GM08714 (cell line): ENCODE results near the gene KYAT1.

Experiments used
- H3K4me3 ChIP-seq: fragments of 200-500 bp; sonication (Bioruptor generic); 2 replicates; pipeline ENCODE4 v1.5.1; 2014; ENCODE audit warnings: mild to moderate bottlenecking, low read length, inconsistent platforms
- ZNF274 ChIP-seq: IDR thresholded peaks from 2 replicates; pipeline ENCODE4 v1.6.1; 2012; ENCODE audit warnings: mild to moderate bottlenecking, low read depth, low read length

The KYAT1 gene

GRCh38 chr9:128828267-128828666, 53.5 kb downstream of the KYAT1 start:
- H3K4me3 ChIP-seq: peak overlapping the region; percentile 82; the same call in 1 of the 2 replicates

GRCh38 chr9:128825923-128826700, 55.6 kb downstream of the KYAT1 start:
- no peak overlapping the region for H3K4me3 ChIP-seq
- no peak for TF ChIP-seq ZNF274

More at GRCh38 chr9:128828267-128828666, 53.5 kb downstream of the KYAT1 start:
- no peak for TF ChIP-seq ZNF274

- TF ChIP-seq ZNF274: no peak
- H3K4me3 ChIP-seq: no peak overlapping the region
Observed at GRCh38 chr9:128824911-128825310, 56.8 kb downstream of the KYAT1 start.

- TF ChIP-seq ZNF274: no peak
- H3K4me3 ChIP-seq: no peak overlapping the region
Observed at GRCh38 chr9:128823903-128824406, 57.8 kb downstream of the KYAT1 start.

- no peak overlapping the region for H3K4me3 ChIP-seq
- no peak for TF ChIP-seq ZNF274
Observed at GRCh38 chr9:128823362-128823902, 58.3 kb downstream of the KYAT1 start.

GRCh38 chr9:128822407-128823042, 59.2 kb downstream of the KYAT1 start:
- TF ChIP-seq ZNF274: no peak
- H3K4me3 ChIP-seq: no peak overlapping the region

GRCh38 chr9:128821584-128822406, 60.0 kb downstream of the KYAT1 start:
- TF ChIP-seq ZNF274: no peak
- no peak overlapping the region for H3K4me3 ChIP-seq

GRCh38 chr9:128820665-128821583, 60.8 kb downstream of the KYAT1 start:
- no peak overlapping the region for H3K4me3 ChIP-seq
- no peak for TF ChIP-seq ZNF274

- TF ChIP-seq ZNF274: no peak
- H3K4me3 ChIP-seq: no peak overlapping the region
Observed at GRCh38 chr9:128819716-128820664, 61.8 kb downstream of the KYAT1 start.

- peak overlapping the region; percentile 69; the same call in 1 of the 2 replicates for H3K4me3 ChIP-seq
- no peak for TF ChIP-seq ZNF274
Observed at GRCh38 chr9:128818839-128819715, 62.7 kb downstream of the KYAT1 start.
